ENCODE data around the gene RSPH9.
A peak's percentile ranks its signal among the peaks of the same experiment; 100 is the strongest.

RSPH9 gene

GRCh38 chr6:43644940-43645612, at the start of gene RSPH9:
RSPH9 (plus strand) TSS chr6:43645036; CDS start chr6:43645099, 63 bp downstream.
- DNase-seq (ENCODE audit: low spot score): no peak

GRCh38 chr6:43600595-43600994, 44.2 kb upstream of the RSPH9 start:
- no peak for DNase-seq (ENCODE audit: low spot score)

GRCh38 chr6:43604174-43604573, 40.7 kb upstream of the RSPH9 start:
- no peak for DNase-seq (ENCODE audit: low spot score)

GRCh38 chr6:43606019-43606418, 38.8 kb upstream of the RSPH9 start:
- DNase-seq (ENCODE audit: low spot score): no peak

GRCh38 chr6:43608310-43608763, 36.5 kb upstream of the RSPH9 start:
- peak; percentile 70 for DNase-seq (ENCODE audit: low spot score)

GRCh38 chr6:43608807-43609206, 36.0 kb upstream of the RSPH9 start:
- DNase-seq (ENCODE audit: low spot score): no peak

- no peak for DNase-seq (ENCODE audit: low spot score)
These were observed 35.4 kb upstream of the RSPH9 start for GRCh38 chr6:43609402-43609801.

GRCh38 chr6:43610431-43610830, 34.4 kb upstream of the RSPH9 start:
- DNase-seq (ENCODE audit: low spot score): no peak

- peak; percentile 52 for DNase-seq (ENCODE audit: low spot score)
These were observed 31.0 kb upstream of the RSPH9 start for GRCh38 chr6:43613721-43614395.

GRCh38 chr6:43614396-43614730, 30.5 kb upstream of the RSPH9 start:
- DNase-seq (ENCODE audit: low spot score): no peak

- no peak for DNase-seq (ENCODE audit: low spot score)
These were observed 27.9 kb upstream of the RSPH9 start for GRCh38 chr6:43616725-43617472.

- no peak for DNase-seq (ENCODE audit: low spot score)
These were observed 23.6 kb upstream of the RSPH9 start for GRCh38 chr6:43621078-43621835.

GRCh38 chr6:43621836-43622180, 23.0 kb upstream of the RSPH9 start:
- no peak for DNase-seq (ENCODE audit: low spot score)

- DNase-seq (ENCODE audit: low spot score): no peak
These were observed 22.3 kb upstream of the RSPH9 start for GRCh38 chr6:43622541-43622940.

GRCh38 chr6:43623880-43624785, 20.7 kb upstream of the RSPH9 start:
- DNase-seq (ENCODE audit: low spot score): no peak

- no peak for DNase-seq (ENCODE audit: low spot score)
These were observed 20.0 kb upstream of the RSPH9 start for GRCh38 chr6:43624786-43625288.

- DNase-seq (ENCODE audit: low spot score): no peak
These were observed 19.3 kb upstream of the RSPH9 start for GRCh38 chr6:43625393-43625992.

GRCh38 chr6:43627008-43627825, 17.6 kb upstream of the RSPH9 start:
- no peak for DNase-seq (ENCODE audit: low spot score)

- no peak for DNase-seq (ENCODE audit: low spot score)
These were observed 16.3 kb upstream of the RSPH9 start for GRCh38 chr6:43628393-43629103.

Data from putamen (tissue), 1 donor.